H1 (cell line): ENCODE measurements around the gene WNT8B. TPM values are rescaled to one million over a fixed set of nuclear protein-coding genes. Genes with fewer than 3 reads are reported as not detected.

Source experiments
- CTCF ChIA-PET: fragments of 300-600 bp; sonication (Branson Sonifier 250); formaldehyde crosslinking; loops from one replicate; lab custom pipeline; 2021; ENCODE audit not compliant: partially characterized antibody; lab: Charles Lee
- POLR2A ChIA-PET: fragments of 300-600 bp; sonication (Branson Sonifier 250); formaldehyde crosslinking; loops from one replicate; lab custom pipeline; 2021; ENCODE audit warnings: inconsistent platforms; ENCODE audit not compliant: partially characterized antibody; lab: Charles Lee
- DNase-seq, 2 experiments: peaks; one replicate each; pipeline versions ENCODE4 v3.0.0 to v3.0.0-alpha.2; 2010 to 2022; ENCODE audit warnings: low spot score in 2 of 2, low read depth in 1 of 2, mixed read lengths in 1 of 2
- FAIRE-seq: peaks from 2 replicates; lab custom pipeline; 2011; peaks lifted over from hg19 to GRCh38; lab: Jason Lieb, UNC
- H2AFZ ChIP-seq: 2 replicates; pipeline ENCODE4 v1.8.1; 2012; ENCODE audit warnings: low read length, inconsistent platforms
- H2AK5ac ChIP-seq: 2 replicates; pipeline ENCODE4 v1.6.1; 2013; ENCODE audit warnings: low read depth, low read length
- H2BK120ac ChIP-seq: replicated peaks from 2 replicates; pipeline ENCODE3; 2013; ENCODE audit warnings: low read depth, low read length, inconsistent platforms
- H2BK12ac ChIP-seq: 2 replicates; pipeline ENCODE4 v1.6.1; 2013; ENCODE audit warnings: low read depth, low read length
- H2BK15ac ChIP-seq: 2 replicates; pipeline ENCODE4 v1.6.1; 2013; ENCODE audit warnings: low read length
- H2BK20ac ChIP-seq: 2 replicates; pipeline ENCODE4 v1.6.1; 2013; ENCODE audit warnings: low read length
- H2BK5ac ChIP-seq: 2 replicates; pipeline ENCODE4 v1.6.1; 2013; ENCODE audit warnings: low read depth, low read length
- H3K14ac ChIP-seq: 2 replicates; pipeline ENCODE4 v1.6.1; 2013; ENCODE audit warnings: inconsistent platforms; ENCODE audit not compliant: insufficient read length
- H3K18ac ChIP-seq: 2 replicates; pipeline ENCODE4 v1.6.1; 2013; ENCODE audit warnings: low read length; ENCODE audit errors: extremely low read depth
- H3K23ac ChIP-seq: 2 replicates; pipeline ENCODE4 v1.6.1; 2013; ENCODE audit warnings: inconsistent platforms; ENCODE audit not compliant: insufficient read length
- H3K23me2 ChIP-seq: 2 replicates; pipeline ENCODE4 v1.6.1; 2013; ENCODE audit warnings: low read depth, low read length
- H3K27ac ChIP-seq: 2 replicates; pipeline ENCODE4 v1.6.1; 2011; ENCODE audit warnings: low read depth, low read length, inconsistent platforms
- H3K27me3 ChIP-seq, 4 experiments: replicated peaks in 1 of 4; 1 replicate in 1 of 4; 2 replicates in 3 of 4; pipeline versions ENCODE4 v1.6.1 to v1.8.1; 2011 to 2013; ENCODE audit warnings: low read length in 3 of 4, mild to moderate bottlenecking in 3 of 4, inconsistent platforms in 2 of 4, mixed read lengths in 2 of 4, moderate library complexity in 1 of 4; ENCODE audit not compliant: control insufficient read depth in 3 of 4, insufficient read depth in 3 of 4; ENCODE audit errors: extremely low read depth in 1 of 4
- H3K36me3 ChIP-seq, 4 experiments: 2 replicates each; pipeline versions ENCODE4 v1.6.1 to v1.8.1; 2011 to 2013; ENCODE audit warnings: mild to moderate bottlenecking in 4 of 4, low read length in 3 of 4, moderate library complexity in 2 of 4, control low read depth in 1 of 4, inconsistent platforms in 1 of 4; ENCODE audit not compliant: insufficient read depth in 4 of 4, control insufficient read depth in 2 of 4
- H3K4ac ChIP-seq: replicated peaks from 2 replicates; pipeline ENCODE3; 2013; ENCODE audit warnings: low read length, low read depth, mixed read lengths, inconsistent platforms; ENCODE audit not compliant: insufficient read length
- H3K4me1 ChIP-seq, 4 experiments: replicated peaks in 1 of 4; 1 replicate in 1 of 4; 2 replicates in 3 of 4; pipeline versions ENCODE4 v1.6.1 to v1.8.1; 2011 to 2013; ENCODE audit warnings: low read length in 3 of 4, inconsistent platforms in 2 of 4, mixed read lengths in 1 of 4; ENCODE audit not compliant: insufficient read depth in 4 of 4, control insufficient read depth in 3 of 4
- H3K4me2 ChIP-seq, 2 experiments: 2 replicates each; pipeline versions ENCODE4 v1.6.1 to v1.8.1; 2011 to 2013; ENCODE audit warnings: low read depth in 2 of 2, low read length in 2 of 2, control low read depth in 1 of 2, inconsistent platforms in 1 of 2, mild to moderate bottlenecking in 1 of 2; ENCODE audit not compliant: insufficient read depth in 1 of 2
- H3K4me3 ChIP-seq, 4 experiments: fragments of 200-600, 300-600 bp in 1 of 4; sonication (generic), shearing (Covaris generic), sonication (Bioruptor Twin) in 1 of 4; 2 replicates each; pipeline versions ENCODE4 v1.5.1 to v1.8.1; 2011 to 2016; ENCODE audit warnings: low read length in 4 of 4, low read depth in 3 of 4, control low read depth in 2 of 4, inconsistent platforms in 2 of 4, mild to moderate bottlenecking in 2 of 4, mixed read lengths in 1 of 4, moderate library complexity in 1 of 4; ENCODE audit not compliant: insufficient read depth in 2 of 4; ENCODE audit errors: extremely low read depth in 1 of 4
- H3K56ac ChIP-seq: replicated peaks from 2 replicates; pipeline ENCODE3; 2013; ENCODE audit warnings: low read depth, mild to moderate bottlenecking, mixed read lengths, low read length, inconsistent platforms; ENCODE audit not compliant: insufficient read length
- H3K79me1 ChIP-seq: 2 replicates; pipeline ENCODE4 v1.6.1; 2013; ENCODE audit warnings: low read depth, low read length, control low read depth
- H3K79me2 ChIP-seq, 2 experiments: 2 replicates each; pipeline versions ENCODE4 v1.6.1 to v1.8.1; 2012 to 2013; ENCODE audit warnings: low read length in 2 of 2, mild to moderate bottlenecking in 2 of 2, inconsistent platforms in 1 of 2; ENCODE audit not compliant: insufficient read depth in 2 of 2, control insufficient read depth in 1 of 2
- H3K9ac ChIP-seq, 4 experiments: replicated peaks in 1 of 4; 1 replicate in 1 of 4; 2 replicates in 3 of 4; pipeline versions ENCODE4 v1.6.1 to v1.8.1; 2011 to 2013; ENCODE audit warnings: low read depth in 3 of 4, low read length in 3 of 4, control low read depth in 2 of 4, mild to moderate bottlenecking in 2 of 4, moderate library complexity in 2 of 4, inconsistent platforms in 1 of 4; ENCODE audit errors: extremely low read depth in 1 of 4
- H3K9me3 ChIP-seq, 2 experiments: 2 replicates each; pipeline versions ENCODE4 v1.6.1 to v1.8.1; 2012 to 2013; ENCODE audit warnings: mild to moderate bottlenecking in 2 of 2, moderate library complexity in 2 of 2, control low read depth in 1 of 2, inconsistent platforms in 1 of 2, low read depth in 1 of 2, low read length in 1 of 2, mixed read lengths in 1 of 2; ENCODE audit not compliant: insufficient read depth in 2 of 2
- H4K20me1 ChIP-seq, 2 experiments: replicated peaks in 1 of 2; 2 replicates each; pipeline versions ENCODE3 to v1.8.1; 2011 to 2013; ENCODE audit warnings: inconsistent platforms in 2 of 2, low read length in 2 of 2, mild to moderate bottlenecking in 1 of 2; ENCODE audit not compliant: insufficient read depth in 2 of 2, control insufficient read depth in 1 of 2
- H4K5ac ChIP-seq: 2 replicates; pipeline ENCODE4 v1.6.1; 2013; ENCODE audit warnings: low read length, low read depth, mixed read lengths, inconsistent platforms; ENCODE audit not compliant: insufficient read length
- H4K8ac ChIP-seq: 2 replicates; pipeline ENCODE4 v1.8.0; 2013; ENCODE audit warnings: mild to moderate bottlenecking, moderate library complexity, low read length, inconsistent platforms; ENCODE audit not compliant: insufficient read depth; ENCODE audit errors: extremely low read depth
- H4K91ac ChIP-seq: replicated peaks from 2 replicates; pipeline ENCODE3; 2013; ENCODE audit warnings: low read length, mixed read lengths, inconsistent platforms; ENCODE audit not compliant: insufficient read length
- BRCA1 ChIP-seq: IDR thresholded peaks from 2 replicates; pipeline ENCODE4 v1.6.1; 2012; ENCODE audit warnings: low read depth, low read length, improper control_type of control experiment
- FOSL1 ChIP-seq: IDR thresholded peaks from 2 replicates; pipeline ENCODE4 v1.6.1; 2011; ENCODE audit warnings: mild to moderate bottlenecking, low read depth, low read length, moderate library complexity; ENCODE audit not compliant: insufficient read depth
- GABPA ChIP-seq: IDR thresholded peaks from 2 replicates; pipeline ENCODE4 v1.6.1; 2011; ENCODE audit warnings: mild to moderate bottlenecking, low read length, moderate library complexity, borderline replicate concordance; ENCODE audit not compliant: insufficient read depth
- GTF2F1 ChIP-seq: IDR thresholded peaks from 2 replicates; pipeline ENCODE4 v1.6.1; 2012; ENCODE audit warnings: low read depth, low read length, improper control_type of control experiment, borderline replicate concordance
- JUND ChIP-seq: IDR thresholded peaks from 2 replicates; pipeline ENCODE4 v1.6.1; 2011; ENCODE audit warnings: mild to moderate bottlenecking, improper control_type of control experiment, low read length
- KDM1A ChIP-seq: fragments of 200-600, 300-600 bp; sonication (generic); IDR thresholded peaks from 2 replicates; pipeline ENCODE4 v1.7.1; 2016; ENCODE audit warnings: mild to moderate bottlenecking, low read length, borderline replicate concordance
- MAFK ChIP-seq: IDR thresholded peaks from 2 replicates; pipeline ENCODE4 v1.6.1; 2012; ENCODE audit warnings: low read depth, mild to moderate bottlenecking, improper control_type of control experiment, low read length
- POLR2AphosphoS5 ChIP-seq: IDR thresholded peaks from 2 replicates; pipeline ENCODE4 v1.6.1; 2011; ENCODE audit warnings: low read depth, low read length
- WGBS, 2 experiments: shearing (Covaris generic) in 1 of 2; methylation state at CpG; one replicate each; pipeline versions ENCODE4 v1.1.6 to v1.1.7; 2013 to 2015; ENCODE audit warnings: low lambda C conversion rate in 2 of 2, mixed read lengths in 2 of 2, inconsistent platforms in 1 of 2, low coverage in 1 of 2, missing lambda C conversion rate in 1 of 2; ENCODE audit not compliant: insufficient replicate concordance in 2 of 2, insufficient coverage in 1 of 2, insufficient read length in 1 of 2; ENCODE audit errors: extremely low coverage in 1 of 2, missing lambda C conversion rate in 1 of 2; 5-methylcytosine and 5-hydroxymethylcytosine counted together
- polyA plus RNA-seq, 7 experiments: library from polyadenylated mRNA; depleted of rRNA in 3 of 7; stranded (reverse) in 5 of 7; unstranded in 2 of 7; fragments of >200 nt in 5 of 7; fragments of 200-250 nt in 2 of 7; gene quantifications; 1 replicate in 5 of 7; 2 replicates in 1 of 7; 4 replicates in 1 of 7; pipeline versions ENCODE4 v1.2.1 to v1.2.3, GENCODE V29; 2011 to 2013; ENCODE audit warnings: missing spikeins in 2 of 7, mixed read lengths in 2 of 7
- total RNA-seq: library from RNA; stranded (reverse); fragmentation: NEBNext Ultra II Directional; extraction: Animal tissue kit (Norgen Biotek cat#: 25700); gene quantifications from 2 replicates; pipeline ENCODE4 v1.2.1, GENCODE V29; 2021
- TF ChIP-seq, protein P1 (sequence below): IDR thresholded peaks from 2 replicates; pipeline ENCODE4 v1.6.1; 2012; ENCODE audit warnings: low read length, inconsistent platforms
- TF ChIP-seq, protein P2 (sequence below): IDR thresholded peaks from 2 replicates; pipeline ENCODE4 v1.6.1; 2012; ENCODE audit warnings: inconsistent platforms

WNT8B gene
- total and polyA plus RNA-seq, 2 of the 8 experiments (the other 6 are each of a cell fraction or from before 2014, with no cell fraction given), result 0.20 to 0.67 TPM

DNA sequence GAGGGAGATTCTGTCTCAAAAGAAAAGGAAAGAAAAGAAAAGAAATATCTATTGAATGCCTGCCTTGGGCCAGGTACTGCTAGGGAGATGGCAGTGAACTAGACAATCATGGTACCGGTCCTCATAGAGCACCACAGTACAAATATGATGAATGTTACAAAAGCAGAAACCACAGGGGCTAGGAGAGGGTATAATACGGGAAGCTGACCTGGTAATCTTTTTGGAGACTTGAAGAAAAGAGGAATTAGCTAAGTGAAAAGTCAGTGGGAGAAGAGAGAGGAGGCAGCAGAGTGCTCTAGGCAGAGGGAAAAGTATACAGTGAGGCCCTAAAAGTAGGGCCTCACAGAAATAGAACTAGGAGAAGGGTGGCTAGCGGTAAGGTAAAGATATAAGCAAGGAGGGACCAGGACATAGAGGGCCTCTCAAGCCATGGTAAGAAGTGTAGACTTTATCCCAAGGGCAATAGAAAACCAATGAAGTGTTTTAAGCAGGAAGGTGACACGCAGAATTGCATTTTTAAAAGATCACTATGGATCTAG, 42.8 kb upstream of the WNT8B start:
- no peak for FAIRE-seq
- no peak overlapping the region for H3K27ac ChIP-seq
- CTCF ChIA-PET, result interaction anchor here (1.3 to 6.9 kb wide), 3 partner anchors 13 to 89 kb away, joined by 4 to 34 read pairs (median 6); no protein-coding TSS in a partner anchor
- TF ChIP-seq FOSL1 (no peak), POLR2AphosphoS5 (no peak), GTF2F1 (no peak), KDM1A (no peak), BRCA1 (no peak), MAFK (no peak), GABPA (no peak), JUND (no peak)
- TF ChIP-seq, protein P1, sequence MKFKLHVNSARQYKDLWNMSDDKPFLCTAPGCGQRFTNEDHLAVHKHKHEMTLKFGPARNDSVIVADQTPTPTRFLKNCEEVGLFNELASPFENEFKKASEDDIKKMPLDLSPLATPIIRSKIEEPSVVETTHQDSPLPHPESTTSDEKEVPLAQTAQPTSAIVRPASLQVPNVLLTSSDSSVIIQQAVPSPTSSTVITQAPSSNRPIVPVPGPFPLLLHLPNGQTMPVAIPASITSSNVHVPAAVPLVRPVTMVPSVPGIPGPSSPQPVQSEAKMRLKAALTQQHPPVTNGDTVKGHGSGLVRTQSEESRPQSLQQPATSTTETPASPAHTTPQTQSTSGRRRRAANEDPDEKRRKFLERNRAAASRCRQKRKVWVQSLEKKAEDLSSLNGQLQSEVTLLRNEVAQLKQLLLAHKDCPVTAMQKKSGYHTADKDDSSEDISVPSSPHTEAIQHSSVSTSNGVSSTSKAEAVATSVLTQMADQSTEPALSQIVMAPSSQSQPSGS, result no peak
- TF ChIP-seq, protein P2, sequence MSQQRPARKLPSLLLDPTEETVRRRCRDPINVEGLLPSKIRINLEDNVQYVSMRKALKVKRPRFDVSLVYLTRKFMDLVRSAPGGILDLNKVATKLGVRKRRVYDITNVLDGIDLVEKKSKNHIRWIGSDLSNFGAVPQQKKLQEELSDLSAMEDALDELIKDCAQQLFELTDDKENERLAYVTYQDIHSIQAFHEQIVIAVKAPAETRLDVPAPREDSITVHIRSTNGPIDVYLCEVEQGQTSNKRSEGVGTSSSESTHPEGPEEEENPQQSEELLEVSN, result no peak

More for the DNA sequence above, 42.8 kb upstream of the WNT8B start:
- no peak for DNase-seq
- Histone ChIP-seq H3K56ac (no peak overlapping the region), H3K4ac (no peak overlapping the region), H3K79me1 (no peaks in the 10 kb centered on the region), H2BK20ac (no peak overlapping the region), H4K91ac (no peak overlapping the region), H3K4me1 (no peaks in the 10 kb centered on the region), H2AFZ (no peak overlapping the region), H3K14ac (no peak overlapping the region), H3K18ac (no peak overlapping the region), H2BK15ac (no peak overlapping the region), H2BK12ac (no peak overlapping the region), H3K4me2 (no peak overlapping the region), H3K9ac (no peak overlapping the region), H3K23me2 (no peaks in the 10 kb centered on the region), H3K27me3 (no peaks in the 10 kb centered on the region; a peak in 1 of 7 replicates), H3K36me3 (no peaks in the 10 kb centered on the region), H3K23ac (no peak overlapping the region), H2AK5ac (no peak overlapping the region), H2BK5ac (no peak overlapping the region), H2BK120ac (no peak overlapping the region), H3K4me3 (no peak overlapping the region), H4K8ac (no peak overlapping the region), H3K9me3 (no peaks in the 10 kb centered on the region), H4K5ac (no peak overlapping the region), H4K20me1 (no peaks in the 10 kb centered on the region), H3K79me2 (no peaks in the 10 kb centered on the region)
- WGBS, 2 experiments, result 91% methylated on average over 4 of the region's 4 CpGs; no CpG with 5 or more reads in 1 of the 2 experiments
- POLR2A ChIA-PET, result interaction anchor here (0.6 kb wide), 1 partner anchor 73 kb away, joined by 3 read pairs; the partner anchor contains the start of gene SCD
